Measurements from ENCODE around the gene MAGI3.

Gene MAGI3

GRCh38 chr1:113674591-113674990 is 284.3 kb downstream of the MAGI3 start:
- ChIA-PET POLR2A (no interaction called here), CTCF (no interaction called here)
- TF ChIP-seq CTCF (IDR thresholded peaks at IDR 0.05; ENCODE audit: control extremely low read depth, extremely low read depth, low read depth, missing control alignments), result no peak
- no peak for DNase-seq (ENCODE audit: extremely low spot score)

- TF ChIP-seq CTCF (IDR thresholded peaks at IDR 0.05; ENCODE audit: control extremely low read depth, extremely low read depth, low read depth, missing control alignments), result no peak
- CTCF ChIA-PET, result interaction anchor here (1.0 to 5.8 kb wide), 2 partner anchors 18 to 536 kb away, joined by 3 to 35 read pairs; no protein-coding TSS in a partner anchor
- no peak for DNase-seq (ENCODE audit: extremely low spot score)
- POLR2A ChIA-PET, result no interaction called here
Measured at GRCh38 chr1:113675302-113675701, 285.0 kb downstream of the MAGI3 start.

- ChIA-PET CTCF (interaction anchor here (1.9 to 5.8 kb wide), 2 partner anchors 537 to 604 kb away, joined by 4 to 35 read pairs; partner anchors contain the start of gene LRIG2), POLR2A (no interaction called here)
- DNase-seq (ENCODE audit: extremely low spot score), result no peak
- no peak for TF ChIP-seq CTCF (IDR thresholded peaks at IDR 0.05; ENCODE audit: control extremely low read depth, extremely low read depth, low read depth, missing control alignments)
Measured at GRCh38 chr1:113676524-113676923, 286.2 kb downstream of the MAGI3 start.

- DNase-seq (ENCODE audit: extremely low spot score), result peak; percentile 55
- CTCF ChIA-PET, result interaction anchor here (0.9 to 5.8 kb wide), 11 partner anchors 10 to 962 kb away, joined by 3 to 35 read pairs (median 5); partner anchors contain the start of genes LRIG2 and PPM1J
Measured at GRCh38 chr1:113677250-113678158, 287.2 kb downstream of the MAGI3 start.

GRCh38 chr1:113678159-113678469 is 287.8 kb downstream of the MAGI3 start:
- no peak for DNase-seq (ENCODE audit: extremely low spot score)
- CTCF ChIA-PET, result interaction anchor here (0.9 to 5.8 kb wide), 11 partner anchors 10 to 963 kb away, joined by 3 to 35 read pairs (median 5); partner anchors contain the start of genes LRIG2 and PPM1J
- TF ChIP-seq CTCF (IDR thresholded peaks at IDR 0.05; ENCODE audit: control extremely low read depth, extremely low read depth, low read depth, missing control alignments), result no peak
- POLR2A ChIA-PET, result no interaction called here

More at GRCh38 chr1:113677250-113678158, 287.2 kb downstream of the MAGI3 start:
- POLR2A ChIA-PET, result no interaction called here
- TF ChIP-seq CTCF (IDR thresholded peaks at IDR 0.05; ENCODE audit: control extremely low read depth, extremely low read depth, low read depth, missing control alignments), result peak; percentile 44

GRCh38 chr1:113681596-113682337 is 291.5 kb downstream of the MAGI3 start:
- no peak for DNase-seq (ENCODE audit: extremely low spot score)
- ChIA-PET CTCF (interaction anchor here (1.2 to 2.0 kb wide), 5 partner anchors 11 to 966 kb away, joined by 4 to 6 read pairs (median 5); partner anchors contain the start of genes LRIG2 and PPM1J), POLR2A (no interaction called here)
- TF ChIP-seq CTCF (IDR thresholded peaks at IDR 0.05; ENCODE audit: control extremely low read depth, extremely low read depth, low read depth, missing control alignments), result no peak

All from GM10248 (cell line).